Ishikawa (cell line): ENCODE measurements around the gene ATG12.

Source experiments
- CEBPB ChIP-seq: IDR thresholded peaks from 2 replicates; pipeline ENCODE4 v1.6.1; 2012
- EP300 ChIP-seq: IDR thresholded peaks from 2 replicates; pipeline ENCODE4 v1.6.1; 2012; ENCODE audit warnings: borderline replicate concordance
- RAD21 ChIP-seq: IDR thresholded peaks from 2 replicates; pipeline ENCODE4 v1.6.1; 2012; ENCODE audit warnings: low read depth
- REST ChIP-seq: IDR thresholded peaks from 2 replicates; pipeline ENCODE4 v1.6.1; 2012; ENCODE audit warnings: low read depth, mild to moderate bottlenecking
- TAF1 ChIP-seq: IDR thresholded peaks from 2 replicates; pipeline ENCODE4 v1.6.1; 2012; ENCODE audit warnings: low read depth, mild to moderate bottlenecking
- YY1 ChIP-seq: IDR thresholded peaks from 2 replicates; pipeline ENCODE4 v1.6.1; 2012; ENCODE audit warnings: low read depth
- ZBTB7A ChIP-seq: IDR thresholded peaks from 2 replicates; pipeline ENCODE4 v1.6.1; 2012; ENCODE audit warnings: low read depth

GRCh38 chr5:115849258-115849798, 8.0 kb upstream of the ATG12 start:
- TF ChIP-seq EP300 = no peak
- no peak for TF ChIP-seq YY1
- no peak for TF ChIP-seq ZBTB7A
- TF ChIP-seq TAF1 = no peak
- no peak for TF ChIP-seq CEBPB
- TF ChIP-seq REST = no peak
- no peak for TF ChIP-seq RAD21
